ENCODE results near the gene UBTD2.
A peak's percentile ranks its signal among the peaks of the same experiment; 100 is the strongest.
"Not testable (repeated sequence)": the region's sequence is repeated elsewhere in the genome, so short reads cannot be mapped to it uniquely, and the experiment has no call there.

UBTD2 gene

GRCh38 chr5:172291837-172292236, 8.3 kb upstream of the UBTD2 start:
- not testable (repeated sequence) for DNase-seq

GRCh38 chr5:172288465-172288864, 4.9 kb upstream of the UBTD2 start:
- DNase-seq = no peak

GRCh38 chr5:172287140-172287539, 3.6 kb upstream of the UBTD2 start:
- not testable (repeated sequence) for DNase-seq

- no peak for DNase-seq
These were observed 1.9 kb upstream of the UBTD2 start for GRCh38 chr5:172285226-172286143.

GRCh38 chr5:172284611-172284980, 1.0 kb upstream of the UBTD2 start:
- DNase-seq = no peak

GRCh38 chr5:172283862-172284610, 472 bp upstream of the UBTD2 start:
- DNase-seq = peak; percentile 82

- DNase-seq = no peak
These were observed 1.1 kb downstream of the UBTD2 start for GRCh38 chr5:172282272-172283019.

GRCh38 chr5:172281346-172281745, 2.2 kb downstream of the UBTD2 start:
- DNase-seq = no peak

GRCh38 chr5:172280929-172281328, 2.6 kb downstream of the UBTD2 start:
- no peak for DNase-seq

- no peak for DNase-seq
These were observed 3.2 kb downstream of the UBTD2 start for GRCh38 chr5:172280317-172280716.

- DNase-seq = no peak
These were observed 5.2 kb downstream of the UBTD2 start for GRCh38 chr5:172278356-172278755.

GRCh38 chr5:172276214-172276613, 7.3 kb downstream of the UBTD2 start:
- DNase-seq = no peak

GRCh38 chr5:172274951-172275753, 8.4 kb downstream of the UBTD2 start:
- peak; percentile 47 for DNase-seq

- DNase-seq = no peak
These were observed 15.6 kb downstream of the UBTD2 start for GRCh38 chr5:172267943-172268342.

- DNase-seq = no peak
These were observed 16.9 kb downstream of the UBTD2 start for GRCh38 chr5:172266676-172267092.

- DNase-seq = no peak
These were observed 17.4 kb downstream of the UBTD2 start for GRCh38 chr5:172266071-172266675.

- no peak for DNase-seq
These were observed 18.7 kb downstream of the UBTD2 start for GRCh38 chr5:172264815-172265395.

GRCh38 chr5:172255444-172255843, 28.1 kb downstream of the UBTD2 start:
- no peak for DNase-seq

GRCh38 chr5:172252501-172252900, 31.1 kb downstream of the UBTD2 start:
- no peak for DNase-seq

- no peak for DNase-seq
These were observed 32.1 kb downstream of the UBTD2 start for GRCh38 chr5:172251419-172251818.

- DNase-seq = no peak
These were observed 34.9 kb downstream of the UBTD2 start for GRCh38 chr5:172248637-172249036.

- no peak for DNase-seq
These were observed 37.9 kb downstream of the UBTD2 start for GRCh38 chr5:172245703-172246125.

Data from activated CD8-positive, alpha-beta memory T cell treated with anti-CD3 and anti-CD28 coated beads, Interleukin-2, amount 50 U/mL, for 4 hours (primary cell).